Embryonic facial prominence (tissue), 1 donor: ENCODE measurements around the gene APBB2.
A peak's percentile ranks its signal among the peaks of the same experiment; 100 is the strongest.

Experiments
- DNase-seq: peaks from one replicate; pipeline ENCODE4 v3.0.0-alpha.2; 2016; ENCODE audit errors: extremely low spot score

APBB2 gene

GRCh38 chr4:40856840-40857362 lies 357.4 kb downstream of the APBB2 start:
- peak; percentile 21 for DNase-seq

- no peak for DNase-seq
Observed at GRCh38 chr4:40856277-40856839, 358.0 kb downstream of the APBB2 start.

DNA sequence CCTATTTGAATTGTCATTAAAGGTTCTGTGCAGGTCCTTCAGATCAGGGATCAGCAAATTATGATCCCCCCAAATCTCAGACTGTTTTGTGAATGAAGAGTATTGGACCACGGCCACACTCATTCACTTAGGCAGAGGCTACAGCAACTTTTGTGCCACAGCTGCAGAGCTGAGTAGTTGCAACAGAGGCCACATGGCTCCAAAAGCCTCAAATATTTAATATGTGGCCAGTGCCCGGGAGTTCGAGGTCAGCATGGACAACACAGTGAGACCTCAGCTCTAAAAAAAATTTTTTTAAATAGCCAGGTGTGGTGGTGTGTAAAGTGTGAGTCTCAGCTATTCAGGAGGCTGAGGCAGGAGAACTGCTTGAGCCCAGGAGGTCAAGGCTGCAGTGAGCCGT lies 363.8 kb downstream of the APBB2 start:
- DNase-seq = no peak

DNA sequence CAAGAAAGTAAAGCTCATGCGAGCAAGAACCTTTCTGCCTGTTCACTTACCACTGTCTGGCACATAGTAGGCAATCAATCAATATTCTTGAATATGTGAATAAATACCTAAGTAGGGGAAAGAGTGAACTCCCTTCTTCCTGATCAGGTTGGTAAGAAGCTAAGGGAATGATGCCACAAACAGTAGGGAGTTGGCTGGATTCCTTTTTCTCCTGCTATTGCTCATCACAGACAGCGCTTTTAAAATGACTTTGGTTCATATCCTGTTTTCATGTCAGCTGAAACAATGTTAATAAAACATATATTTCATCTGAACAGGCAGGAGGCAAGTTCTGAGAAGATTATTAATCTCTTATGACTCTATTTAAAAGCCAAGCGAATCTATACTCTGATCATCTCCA lies 365.4 kb downstream of the APBB2 start:
- DNase-seq = no peak

DNA sequence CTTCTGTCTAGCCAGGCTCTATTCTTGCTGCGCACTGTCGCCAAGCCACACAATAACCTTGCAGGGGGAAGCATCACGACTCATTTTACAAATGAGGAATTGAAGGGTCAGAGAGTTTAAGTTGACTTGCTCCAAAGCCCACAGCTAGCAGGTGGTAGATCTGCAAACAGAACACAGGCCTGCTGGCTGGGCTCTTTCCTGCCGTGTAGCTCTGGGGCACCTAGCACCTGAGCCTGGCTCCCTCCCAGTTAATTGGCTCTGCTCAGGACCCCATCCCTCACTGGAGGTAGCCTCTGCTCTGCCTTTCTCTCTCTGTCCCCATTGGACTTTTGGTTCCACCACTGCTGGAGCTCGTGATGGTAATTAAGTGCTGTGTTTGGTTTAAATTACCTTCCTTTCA lies 366.1 kb downstream of the APBB2 start:
- no peak for DNase-seq

GRCh38 chr4:40846532-40846931 lies 367.8 kb downstream of the APBB2 start:
- DNase-seq = no peak

DNA sequence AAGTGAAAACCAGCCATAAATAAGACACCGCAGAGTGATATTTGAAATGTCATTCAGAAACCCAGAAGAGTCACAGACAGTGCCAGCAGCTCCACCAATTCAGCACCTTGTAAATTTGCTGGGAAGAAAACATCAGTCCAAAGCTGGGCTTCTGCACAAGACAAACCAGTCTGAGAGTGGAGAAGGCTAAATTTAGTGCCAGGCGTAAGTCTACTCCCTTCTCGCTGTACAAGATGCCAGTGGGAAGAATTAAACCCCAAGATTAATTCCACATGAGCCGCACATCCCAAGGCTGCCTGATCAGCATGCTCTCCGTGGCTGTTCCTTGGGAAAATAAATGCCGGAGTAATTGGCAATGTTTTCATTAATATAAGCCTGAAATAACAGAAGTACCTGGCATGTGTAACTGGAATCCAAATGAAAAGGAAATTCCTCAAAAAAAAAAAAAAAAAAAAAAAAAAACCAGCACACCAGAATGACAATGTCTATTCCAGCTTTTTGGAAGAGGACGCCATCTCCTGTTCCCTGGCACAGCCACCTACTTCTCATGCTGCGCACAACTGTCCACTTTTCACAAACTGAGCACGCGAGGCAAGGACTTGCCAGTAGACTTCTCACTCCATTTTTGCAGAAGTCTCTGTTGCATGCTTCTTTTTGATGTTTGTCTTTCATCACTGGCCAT lies 369.0 kb downstream of the APBB2 start:
- no peak for DNase-seq

- no peak for DNase-seq
Observed at GRCh38 chr4:40844261-40844660, 370.1 kb downstream of the APBB2 start.

DNA sequence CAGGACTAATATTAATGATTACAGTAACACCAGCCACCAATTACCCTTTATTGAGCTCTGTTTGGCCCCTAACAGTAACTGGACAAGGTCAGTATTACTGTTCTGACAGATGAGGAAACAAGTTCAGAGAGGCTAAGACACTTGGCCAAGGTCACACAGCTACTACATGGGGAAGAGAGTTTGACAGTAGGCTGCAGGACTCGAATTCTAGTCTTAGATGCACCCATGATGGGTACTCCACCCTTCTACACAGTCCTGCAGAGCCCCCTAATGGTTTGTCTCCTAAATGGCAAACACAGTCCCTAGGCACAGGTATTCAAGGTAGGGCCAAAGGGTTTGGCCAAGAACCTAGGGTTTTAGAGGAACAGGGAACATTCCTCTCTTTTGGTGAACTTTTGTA lies 370.6 kb downstream of the APBB2 start:
- no peak for DNase-seq

- DNase-seq = no peak
Observed at GRCh38 chr4:40842725-40843423, 371.5 kb downstream of the APBB2 start.

GRCh38 chr4:40842318-40842717 lies 372.0 kb downstream of the APBB2 start:
- no peak for DNase-seq

GRCh38 chr4:40840985-40841571 lies 373.3 kb downstream of the APBB2 start:
- DNase-seq = no peak

GRCh38 chr4:40840255-40840984 lies 373.9 kb downstream of the APBB2 start:
- DNase-seq = no peak

- DNase-seq = no peak
Observed at GRCh38 chr4:40838742-40839141, 375.6 kb downstream of the APBB2 start.

GRCh38 chr4:40837094-40837870 lies 377.1 kb downstream of the APBB2 start:
- no peak for DNase-seq

GRCh38 chr4:40833212-40833611 lies 381.1 kb downstream of the APBB2 start:
- no peak for DNase-seq

- no peak for DNase-seq
Observed at GRCh38 chr4:40832175-40832574, 382.2 kb downstream of the APBB2 start.

DNA sequence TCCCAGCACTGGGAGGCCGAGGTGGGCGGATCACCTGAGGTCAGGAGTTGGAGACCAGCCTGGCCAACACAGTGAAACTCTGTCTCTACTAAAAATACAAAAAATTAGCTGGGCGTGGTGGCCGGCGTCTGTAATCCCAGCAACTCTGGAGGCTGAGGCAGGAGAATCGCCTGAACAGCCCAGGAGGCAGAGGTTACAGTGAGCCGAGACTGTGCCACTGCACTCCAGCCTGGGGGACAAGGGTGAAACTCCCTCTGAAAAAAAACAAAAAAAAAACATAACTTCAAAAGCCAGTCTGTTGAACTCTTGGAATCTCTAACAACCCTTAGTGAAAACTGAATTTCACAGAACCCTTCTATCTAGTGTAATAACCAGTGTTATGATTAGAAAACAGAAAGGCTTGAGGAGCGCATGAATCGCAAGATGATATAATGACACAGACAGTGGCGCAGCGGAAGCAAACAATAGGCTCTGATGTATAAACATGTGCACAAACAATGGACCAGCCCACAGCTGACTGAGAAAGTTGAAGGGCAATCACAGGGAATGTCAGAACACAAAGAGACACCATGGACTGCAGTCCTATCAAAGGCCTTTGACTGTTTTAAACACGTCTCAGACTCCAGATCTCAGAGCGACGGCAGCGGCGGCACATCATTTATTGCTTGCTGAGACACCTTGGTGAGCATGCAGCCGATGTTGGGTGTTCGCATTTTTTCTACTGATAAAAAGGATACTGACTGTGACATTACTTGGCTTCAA lies 383.0 kb downstream of the APBB2 start:
- no peak for DNase-seq

- no peak for DNase-seq
Observed at GRCh38 chr4:40829586-40829985, 384.8 kb downstream of the APBB2 start.

- no peak for DNase-seq
Observed at GRCh38 chr4:40828661-40829060, 385.7 kb downstream of the APBB2 start.
